ENCODE results near the gene LHFPL6.

Gene LHFPL6

DNA sequence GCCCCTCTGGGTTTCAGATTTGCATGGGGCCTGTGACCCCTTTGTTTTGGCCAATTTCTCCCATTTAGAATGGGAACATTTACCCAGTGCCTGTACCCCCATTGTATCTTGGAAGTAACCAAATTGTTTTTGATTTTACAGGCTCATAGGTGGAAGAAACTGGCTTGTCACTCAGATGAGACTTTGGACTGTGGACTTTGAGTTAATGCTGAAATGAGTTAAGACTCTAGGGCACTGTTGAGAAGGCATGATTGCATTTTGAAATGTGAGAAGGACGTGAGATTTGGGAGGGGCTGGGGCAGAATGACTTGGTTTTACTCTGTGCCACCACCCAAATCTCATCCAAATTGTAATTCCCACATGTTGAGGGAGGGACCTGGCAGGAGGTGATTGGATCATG lies 306.0 kb downstream of the LHFPL6 start:
- no peak for DNase-seq

DNA sequence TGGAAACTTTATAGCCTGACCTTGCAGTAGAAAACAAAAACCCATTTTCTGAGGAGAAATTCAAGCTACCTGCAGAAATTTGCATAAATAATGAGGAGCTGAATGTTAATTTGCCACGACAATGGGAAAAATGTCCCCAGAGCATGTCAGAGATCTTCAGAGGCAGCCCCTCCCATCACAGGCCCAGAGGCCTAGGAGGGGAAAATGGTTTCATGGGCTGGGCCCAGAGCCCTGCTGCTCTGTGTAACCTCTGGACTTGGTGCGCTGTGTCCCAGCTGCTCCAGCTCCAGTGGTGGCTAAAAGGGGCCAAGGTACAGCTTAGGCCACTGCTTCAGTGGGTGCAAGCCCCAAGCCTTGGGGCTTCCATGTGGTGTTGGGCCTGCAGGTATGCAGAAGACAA lies 306.8 kb downstream of the LHFPL6 start:
- DNase-seq, result no peak
